HepG2 (cell line): ENCODE data around the gene GJB5. TPM values are rescaled to one million over a fixed set of nuclear protein-coding genes. Genes with fewer than 3 reads are reported as not detected.

ENCODE experiments used
- ATAC-seq: fragments of 200-7000 bp; cut with Tn5 transposase; 3 replicates; pipeline ENCODE4 v1.9.1; 2020; ENCODE audit warnings: mild to moderate bottlenecking, moderate library complexity
- BruUV-seq: library from RNA; stranded (reverse); fragments of 400-500 nt; replicated peaks from 2 replicates; lab custom pipeline; 2021; lab: Mats Ljungman, UMichigan
- CTCF ChIA-PET: fragments of 300-600 bp; formaldehyde crosslinking; extraction: SDS; loops from one replicate; lab custom pipeline; 2021; ENCODE audit warnings: low total read pairs, inconsistent platforms, low intra/inter-chr PET ratio; lab: Yijun Ruan, JAX
- POLR2A ChIA-PET: fragments of 350-600 bp; sonication (Branson Sonifier 250); formaldehyde crosslinking; loops from one replicate; lab custom pipeline; 2020; ENCODE audit warnings: antibody characterized with exemption, inconsistent platforms; lab: Yijun Ruan, JAX
- DNase-seq: peaks from one replicate; pipeline ENCODE4 v3.0.0-alpha.2; 2015; ENCODE audit warnings: low spot score
- FAIRE-seq: peaks from 3 replicates; lab custom pipeline; 2011; peaks lifted over from hg19 to GRCh38; lab: Jason Lieb, UNC
- H2AFZ ChIP-seq: one replicate; pipeline ENCODE4 v1.6.1; 2011; ENCODE audit warnings: low read length, inconsistent platforms
- H3K27ac ChIP-seq: fragments of 300-600 bp; 3 replicates; pipeline ENCODE4 v1.8.0; 2011; ENCODE audit warnings: mixed run types, mild to moderate bottlenecking, mixed read lengths, low read length, inconsistent platforms; ENCODE audit not compliant: insufficient read depth; ENCODE audit errors: extremely low read length
- H3K27me3 ChIP-seq, 2 experiments: fragments of 200-600 bp in 1 of 2; 2 replicates in 1 of 2; 3 replicates in 1 of 2; pipeline versions ENCODE4 v1.6.0 to v1.8.0; 2011; ENCODE audit warnings: low read length in 2 of 2, mild to moderate bottlenecking in 2 of 2, moderate library complexity in 2 of 2, inconsistent platforms in 1 of 2; ENCODE audit not compliant: insufficient read depth in 2 of 2, control insufficient read depth in 1 of 2
- H3K36me3 ChIP-seq, 2 experiments: fragments of 200-600 bp in 1 of 2; replicated peaks in 1 of 2; 2 replicates in 1 of 2; 3 replicates in 1 of 2; pipeline versions ENCODE4 v1.5.1 to v1.8.0; 2011; ENCODE audit warnings: low read length in 2 of 2, inconsistent platforms in 1 of 2; ENCODE audit not compliant: insufficient read depth in 2 of 2, control insufficient read depth in 1 of 2
- H3K4me1 ChIP-seq: 2 replicates; pipeline ENCODE4 v1.5.1; 2012; ENCODE audit warnings: low read length, inconsistent platforms; ENCODE audit not compliant: insufficient read depth
- H3K4me2 ChIP-seq: 2 replicates; pipeline ENCODE4 v1.6.0; 2011; ENCODE audit warnings: low read depth, low read length, inconsistent platforms
- H3K4me3 ChIP-seq, 3 experiments: fragments of 200-600 bp in 1 of 3; sonication (generic), shearing (Covaris generic) in 1 of 3; replicated peaks in 1 of 3; 2 replicates each; pipeline ENCODE4 v1.5.1; 2011 to 2016; ENCODE audit warnings: low read length in 3 of 3, inconsistent platforms in 2 of 3, low read depth in 2 of 3, mild to moderate bottlenecking in 2 of 3, control low read depth in 1 of 3, mixed read lengths in 1 of 3; ENCODE audit not compliant: insufficient read depth in 1 of 3
- H3K79me2 ChIP-seq: one replicate; pipeline ENCODE4 v1.6.1; 2011; ENCODE audit warnings: low read length, inconsistent platforms; ENCODE audit not compliant: insufficient read depth
- H3K9ac ChIP-seq: 2 replicates; pipeline ENCODE4 v1.6.0; 2011; ENCODE audit warnings: mild to moderate bottlenecking, low read depth, low read length, inconsistent platforms; ENCODE audit not compliant: insufficient read depth
- H3K9me3 ChIP-seq: 2 replicates; pipeline ENCODE4 v1.5.1; 2012; ENCODE audit warnings: mild to moderate bottlenecking, low read length
- H4K20me1 ChIP-seq: 2 replicates; pipeline ENCODE4 v1.6.0; 2011; ENCODE audit warnings: inconsistent platforms, mild to moderate bottlenecking, low read length, moderate library complexity; ENCODE audit not compliant: insufficient read depth
- CEBPG ChIP-seq: IDR thresholded peaks from 2 replicates; pipeline ENCODE4 v1.6.1; 2016
- EEA1 ChIP-seq: sonication (generic); formaldehyde crosslinking; IDR thresholded peaks from 2 replicates; pipeline ENCODE4 v1.5.1; 2020; ENCODE audit warnings: mild to moderate bottlenecking, missing genetic modification reagents, borderline replicate concordance
- GABPA ChIP-seq, 2 experiments: IDR thresholded peaks; 2 replicates each; pipeline ENCODE4 v1.6.1; 2011 to 2016; ENCODE audit warnings: low read depth in 2 of 2, low read length in 1 of 2, missing biosample characterization in 1 of 2, missing genetic modification characterization in 1 of 2
- HOXA5 ChIP-seq: sonication (generic); formaldehyde crosslinking; IDR thresholded peaks from 2 replicates; pipeline ENCODE4 v1.4.0; 2020; ENCODE audit warnings: missing genetic modification reagents
- KAT7 ChIP-seq: IDR thresholded peaks from 2 replicates; pipeline ENCODE4 v1.6.1; 2018; ENCODE audit warnings: borderline replicate concordance, missing compliant biosample characterization
- NFE2 ChIP-seq: sonication (generic); formaldehyde crosslinking; IDR thresholded peaks from 2 replicates; pipeline ENCODE4 v1.4.0; 2020; ENCODE audit warnings: missing genetic modification reagents
- SP1 ChIP-seq, 2 experiments: fragments of 450-650 bp in 1 of 2; sonication (generic) in 1 of 2; formaldehyde crosslinking in 1 of 2; IDR thresholded peaks; 2 replicates each; pipeline versions ENCODE4 v1.4.0 to v1.6.1; 2016 to 2020; ENCODE audit warnings: missing genetic modification reagents in 1 of 2
- ZFP41 ChIP-seq: sonication (generic); formaldehyde crosslinking; IDR thresholded peaks from 2 replicates; pipeline ENCODE4 v1.4.0; 2020; ENCODE audit warnings: mild to moderate bottlenecking, missing genetic modification reagents, borderline replicate concordance
- ZNF317 ChIP-seq: sonication (generic); formaldehyde crosslinking; IDR thresholded peaks from 2 replicates; pipeline ENCODE4 v1.5.0; 2020; ENCODE audit warnings: mild to moderate bottlenecking, missing genetic modification reagents
- ZNF605 ChIP-seq: sonication (generic); formaldehyde crosslinking; IDR thresholded peaks from 2 replicates; pipeline ENCODE4 v1.8.0; 2022; ENCODE audit warnings: mild to moderate bottlenecking, missing genetic modification reagents
- ZNF724P ChIP-seq: sonication (generic); formaldehyde crosslinking; IDR thresholded peaks from 2 replicates; pipeline ENCODE4 v1.8.0; 2022; ENCODE audit warnings: missing genetic modification reagents, borderline replicate concordance
- ZNF782 ChIP-seq: sonication (generic); formaldehyde crosslinking; IDR thresholded peaks from 2 replicates; pipeline ENCODE4 v1.4.0; 2020; ENCODE audit warnings: missing genetic modification reagents, mild to moderate bottlenecking, borderline replicate concordance
- WGBS: methylation state at CpG from one replicate; pipeline ENCODE4 v1.1.6; 2017; ENCODE audit warnings: low lambda C conversion rate; 5-methylcytosine and 5-hydroxymethylcytosine counted together
- in situ Hi-C: cut with HindIII; loops from 2 replicates; pipeline ENCODE4 v1.10.0; 2017; ENCODE audit warnings: low pct_unique_long_range_greater_than_20kb; ENCODE audit not compliant: extremely low pct_ligation_motif_present
- intact Hi-C: fragments of 100-400 bp; cut with micrococcal nuclease; formaldehyde crosslinking; loops from one replicate; pipeline ENCODE4 v1.10.0; 2022; ENCODE audit not compliant: unreplicated experiment
- polyA plus RNA-seq, 8 experiments: library from polyadenylated mRNA; depleted of rRNA in 3 of 8; stranded (reverse) in 7 of 8; unstranded in 1 of 8; fragments of >200 nt; fragmentation: Illumina TruSeq in 4 of 8; extraction: Trizol in 4 of 8; gene quantifications; 2 replicates each; pipeline versions ENCODE4 v1.2.1 to v1.2.3, GENCODE V29; 2011 to 2016; ENCODE audit warnings: low read depth in 4 of 8, missing spikeins in 1 of 8, mixed read lengths in 1 of 8; ENCODE audit not compliant: insufficient read depth in 1 of 8
- total RNA-seq, 5 experiments: library from RNA; depleted of rRNA; stranded (reverse); fragments of >200 nt; fragmentation: Illumina TruSeq; extraction: Trizol; gene quantifications; 2 replicates each; pipeline ENCODE4 v1.2.3, GENCODE V29; 2016; ENCODE audit warnings: low read depth in 1 of 5
- TF ChIP-seq, protein P1 (sequence below): sonication (generic); formaldehyde crosslinking; IDR thresholded peaks from 2 replicates; pipeline ENCODE4 v1.8.0; 2022; ENCODE audit warnings: missing genetic modification reagents, mild to moderate bottlenecking, borderline replicate concordance
- TF ChIP-seq, protein P2 (sequence below): sonication (generic); formaldehyde crosslinking; IDR thresholded peaks from 2 replicates; pipeline ENCODE4 v1.8.0; 2022; ENCODE audit warnings: mild to moderate bottlenecking, missing genetic modification reagents
- TF ChIP-seq, protein P3 (sequence below): sonication (generic); formaldehyde crosslinking; IDR thresholded peaks from 2 replicates; pipeline ENCODE4 v1.9.0; 2021; ENCODE audit warnings: missing genetic modification reagents, borderline replicate concordance

GJB5 gene
- total and polyA plus RNA-seq, 2 of the 13 experiments (the other 11 are each of a cell fraction or from before 2014, with no cell fraction given) = not detected

DNA sequence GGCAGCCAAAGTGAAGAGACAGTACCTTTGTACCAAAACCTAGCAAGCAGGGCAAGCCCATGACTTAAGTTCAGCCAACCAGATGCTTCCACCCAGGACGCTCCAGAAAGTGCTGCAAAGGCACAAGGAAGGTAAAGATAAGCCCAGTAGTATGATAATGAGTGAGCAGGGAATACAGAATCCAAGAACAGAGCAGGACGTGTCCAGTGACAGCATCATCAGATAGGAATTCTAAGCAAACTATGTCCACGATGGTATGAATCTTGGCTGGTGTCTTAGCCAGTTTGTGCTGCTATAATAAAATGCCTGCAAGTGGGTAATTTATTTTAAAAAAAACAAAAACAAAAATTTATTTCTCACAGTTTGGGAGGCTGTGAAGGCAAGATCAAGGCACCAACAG, 51.5 kb downstream of the GJB5 start:
- TF ChIP-seq ZFP41 (CRISPR knock-in tag) (no peak), SP1 (IDR thresholded peaks at IDR 0.05) (no peak), SP1 (CRISPR knock-in tag; IDR thresholded peaks at IDR 0.05) (no peak), NFE2 (CRISPR knock-in tag) (no peak), HOXA5 (no peak), ZNF782 (CRISPR knock-in tag) (no peak), ZNF317 (no peak), KAT7 (CRISPR knock-in tag) (no peak), ZNF605 (CRISPR knock-in tag) (no peak), EEA1 (no peak), ZNF724P (CRISPR knock-in tag) (no peak), GABPA (IDR thresholded peaks at IDR 0.05; ENCODE audit: low read depth, low read length) (no peak), GABPA (CRISPR knock-in tag; IDR thresholded peaks at IDR 0.05; ENCODE audit: low read depth) (no peak), CEBPG (CRISPR knock-in tag) (no peak)
- TF ChIP-seq, protein P1, sequence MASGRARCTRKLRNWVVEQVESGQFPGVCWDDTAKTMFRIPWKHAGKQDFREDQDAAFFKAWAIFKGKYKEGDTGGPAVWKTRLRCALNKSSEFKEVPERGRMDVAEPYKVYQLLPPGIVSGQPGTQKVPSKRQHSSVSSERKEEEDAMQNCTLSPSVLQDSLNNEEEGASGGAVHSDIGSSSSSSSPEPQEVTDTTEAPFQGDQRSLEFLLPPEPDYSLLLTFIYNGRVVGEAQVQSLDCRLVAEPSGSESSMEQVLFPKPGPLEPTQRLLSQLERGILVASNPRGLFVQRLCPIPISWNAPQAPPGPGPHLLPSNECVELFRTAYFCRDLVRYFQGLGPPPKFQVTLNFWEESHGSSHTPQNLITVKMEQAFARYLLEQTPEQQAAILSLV (CRISPR knock-in tag) = no peak
- TF ChIP-seq, protein P2, sequence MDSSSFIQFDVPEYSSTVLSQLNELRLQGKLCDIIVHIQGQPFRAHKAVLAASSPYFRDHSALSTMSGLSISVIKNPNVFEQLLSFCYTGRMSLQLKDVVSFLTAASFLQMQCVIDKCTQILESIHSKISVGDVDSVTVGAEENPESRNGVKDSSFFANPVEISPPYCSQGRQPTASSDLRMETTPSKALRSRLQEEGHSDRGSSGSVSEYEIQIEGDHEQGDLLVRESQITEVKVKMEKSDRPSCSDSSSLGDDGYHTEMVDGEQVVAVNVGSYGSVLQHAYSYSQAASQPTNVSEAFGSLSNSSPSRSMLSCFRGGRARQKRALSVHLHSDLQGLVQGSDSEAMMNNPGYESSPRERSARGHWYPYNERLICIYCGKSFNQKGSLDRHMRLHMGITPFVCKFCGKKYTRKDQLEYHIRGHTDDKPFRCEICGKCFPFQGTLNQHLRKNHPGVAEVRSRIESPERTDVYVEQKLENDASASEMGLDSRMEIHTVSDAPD (CRISPR knock-in tag) = no peak
- TF ChIP-seq, protein P3, sequence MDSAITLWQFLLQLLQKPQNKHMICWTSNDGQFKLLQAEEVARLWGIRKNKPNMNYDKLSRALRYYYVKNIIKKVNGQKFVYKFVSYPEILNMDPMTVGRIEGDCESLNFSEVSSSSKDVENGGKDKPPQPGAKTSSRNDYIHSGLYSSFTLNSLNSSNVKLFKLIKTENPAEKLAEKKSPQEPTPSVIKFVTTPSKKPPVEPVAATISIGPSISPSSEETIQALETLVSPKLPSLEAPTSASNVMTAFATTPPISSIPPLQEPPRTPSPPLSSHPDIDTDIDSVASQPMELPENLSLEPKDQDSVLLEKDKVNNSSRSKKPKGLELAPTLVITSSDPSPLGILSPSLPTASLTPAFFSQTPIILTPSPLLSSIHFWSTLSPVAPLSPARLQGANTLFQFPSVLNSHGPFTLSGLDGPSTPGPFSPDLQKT (CRISPR knock-in tag) = no peak
- in situ Hi-C loops = no loop called here
- intact Hi-C loops = no loop called here

More for the DNA sequence above, 51.5 kb downstream of the GJB5 start:
- DNase-seq (no peak), ATAC-seq (no peak), FAIRE-seq (no peak)
- no peak overlapping the region for H3K4me3 ChIP-seq
- H3K79me2 ChIP-seq = no peaks in the 10 kb centered on the region
- no TSS peak for BruUV-seq
- no peaks in the 10 kb centered on the region for H3K9me3 ChIP-seq
- no peak overlapping the region for H3K9ac ChIP-seq
- no peaks in the 10 kb centered on the region for H3K4me1 ChIP-seq
- no peaks in the 10 kb centered on the region for H3K27me3 ChIP-seq
- ChIA-PET CTCF (no interaction called here), POLR2A (no interaction called here)
- H3K36me3 ChIP-seq = no peaks in the 10 kb centered on the region
- no peak overlapping the region for H2AFZ ChIP-seq
- no peak overlapping the region for H3K4me2 ChIP-seq
- 7% methylated on average over 3 of the region's 3 CpGs for WGBS
- H3K27ac ChIP-seq = no peak overlapping the region
- no peaks in the 10 kb centered on the region for H4K20me1 ChIP-seq
